Gastrocnemius medialis (tissue), 4 donors: ENCODE data around the gene WWP2.

Experiments used
- CTCF ChIP-seq, 5 experiments: fragments of 450-650 bp in 3 of 5; fragments of 200-600 bp in 2 of 5; sonication (generic) in 2 of 5; IDR thresholded peaks in 4 of 5; conservative IDR thresholded peaks in 1 of 5; 1 replicate in 4 of 5; 2 replicates in 1 of 5; pipeline ENCODE4 v1.5.1; 2016 to 2019; ENCODE audit warnings: antibody characterized with exemption in 5 of 5, mild to moderate bottlenecking in 3 of 5, moderate library complexity in 3 of 5
- POLR2A ChIP-seq, 2 donors: fragments of 450-650 bp; IDR thresholded peaks; one replicate each; pipeline ENCODE4 v1.6.1; 2017; ENCODE audit warnings: antibody characterized with exemption in 2 of 2, mild to moderate bottlenecking in 2 of 2, moderate library complexity in 2 of 2

GRCh38 chr16:69910964-69911363 lies 148.8 kb downstream of the WWP2 start:
- TF ChIP-seq POLR2A (IDR thresholded peaks at IDR 0.05) (no peak), CTCF (IDR thresholded peaks at IDR 0.05 in 4 of 5, conservative IDR thresholded peaks at IDR 0.05 in 1 of 5) (no peak)
